GM12878 (cell line): ENCODE measurements around the gene ZNF691.

Source experiments
- HCFC1 ChIP-seq: fragments of 150-350 bp; IDR thresholded peaks from 2 replicates; pipeline ENCODE4 v1.6.1; 2014; ENCODE audit warnings: low read length
- KDM1A ChIP-seq: fragments of 200-600 bp; sonication (generic); IDR thresholded peaks from 2 replicates; pipeline ENCODE4 v1.6.1; 2016; ENCODE audit warnings: borderline replicate concordance
- MYC ChIP-seq: IDR thresholded peaks from 2 replicates; pipeline ENCODE4 v1.6.1; 2011; ENCODE audit warnings: mild to moderate bottlenecking, low read length, moderate library complexity, inconsistent platforms; ENCODE audit not compliant: insufficient read depth, insufficient replicate concordance, insufficient read length, severe bottlenecking
- POLR2A ChIP-seq: IDR thresholded peaks from 2 replicates; pipeline ENCODE4 v1.6.1; 2011; ENCODE audit warnings: low read depth, mild to moderate bottlenecking, low read length
- POLR2AphosphoS5 ChIP-seq: IDR thresholded peaks from 2 replicates; pipeline ENCODE4 v1.6.1; 2011; ENCODE audit warnings: mild to moderate bottlenecking, low read length, inconsistent platforms
- POU2F2 ChIP-seq: IDR thresholded peaks from 3 replicates; pipeline ENCODE4 v1.6.1; 2011; ENCODE audit warnings: low read depth, mild to moderate bottlenecking, low read length, borderline replicate concordance
- RFX5 ChIP-seq: IDR thresholded peaks from 2 replicates; pipeline ENCODE4 v1.6.1; 2011; ENCODE audit warnings: low read depth, low read length, improper control_type of control experiment
- SMC3 ChIP-seq: IDR thresholded peaks from 2 replicates; pipeline ENCODE4 v1.6.1; 2011; ENCODE audit warnings: low read length, improper control_type of control experiment, borderline replicate concordance
- TCF3 ChIP-seq: IDR thresholded peaks from 2 replicates; pipeline ENCODE4 v1.6.1; 2012; ENCODE audit warnings: low read depth, mild to moderate bottlenecking, low read length, borderline replicate concordance; ENCODE audit not compliant: insufficient read depth
- ZNF207 ChIP-seq: fragments of 450-650 bp; IDR thresholded peaks from 2 replicates; pipeline ENCODE4 v1.6.1; 2014; ENCODE audit warnings: antibody characterized with exemption, mild to moderate bottlenecking, borderline replicate concordance
- ZNF384 ChIP-seq: IDR thresholded peaks from 2 replicates; pipeline ENCODE4 v1.6.1; 2012; ENCODE audit warnings: low read depth, mild to moderate bottlenecking, low read length, improper control_type of control experiment, borderline replicate concordance
- TF ChIP-seq, protein P1 (sequence below), 3 experiments: IDR thresholded peaks in 2 of 3; conservative IDR thresholded peaks in 1 of 3; 2 replicates each; pipeline ENCODE4 v1.5.1; 2011; ENCODE audit warnings: low read depth in 3 of 3, low read length in 3 of 3, mild to moderate bottlenecking in 3 of 3, control low read depth in 2 of 3, moderate library complexity in 2 of 3, inconsistent platforms in 1 of 3, mixed read lengths in 1 of 3; ENCODE audit not compliant: control insufficient read depth in 2 of 3, insufficient read depth in 1 of 3; ENCODE audit errors: extremely low read depth in 1 of 3
- TF ChIP-seq, protein P2 (sequence below): IDR thresholded peaks from 2 replicates; pipeline ENCODE4 v1.6.1; 2012; ENCODE audit warnings: mild to moderate bottlenecking, low read depth, low read length
- TF ChIP-seq, protein P3 (sequence below): fragments of 450-650 bp; IDR thresholded peaks from 2 replicates; pipeline ENCODE4 v1.6.1; 2017; ENCODE audit warnings: antibody characterized with exemption, mild to moderate bottlenecking, moderate library complexity

DNA sequence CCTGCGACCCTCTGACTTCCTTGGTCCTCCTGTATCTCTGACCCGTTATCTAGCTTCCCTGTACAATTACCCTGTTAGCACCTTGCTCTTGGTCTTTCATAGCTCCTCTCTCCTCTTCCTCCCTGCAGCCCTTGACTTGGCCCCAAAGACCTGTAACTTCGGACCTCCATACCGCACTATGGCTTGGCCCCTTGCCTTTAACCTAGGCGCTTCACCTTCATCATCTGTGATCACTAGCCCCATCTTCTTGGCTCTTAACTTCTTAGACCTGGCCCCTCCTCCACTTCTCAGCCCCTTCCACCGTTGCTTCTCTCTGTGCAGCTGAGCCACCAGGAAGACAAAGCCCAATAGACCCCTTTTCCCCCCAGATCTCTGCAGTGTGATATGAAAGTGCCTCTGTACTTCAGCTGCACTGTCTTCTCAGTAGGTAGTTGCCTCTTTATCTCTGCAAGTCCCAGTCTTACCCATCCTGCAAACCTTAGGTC, 740 bp downstream of the ZNF691 start:
- TF ChIP-seq POLR2AphosphoS5 = no peak
- no peak for TF ChIP-seq ZNF384
- no peak for TF ChIP-seq SMC3
- TF ChIP-seq, protein P1, sequence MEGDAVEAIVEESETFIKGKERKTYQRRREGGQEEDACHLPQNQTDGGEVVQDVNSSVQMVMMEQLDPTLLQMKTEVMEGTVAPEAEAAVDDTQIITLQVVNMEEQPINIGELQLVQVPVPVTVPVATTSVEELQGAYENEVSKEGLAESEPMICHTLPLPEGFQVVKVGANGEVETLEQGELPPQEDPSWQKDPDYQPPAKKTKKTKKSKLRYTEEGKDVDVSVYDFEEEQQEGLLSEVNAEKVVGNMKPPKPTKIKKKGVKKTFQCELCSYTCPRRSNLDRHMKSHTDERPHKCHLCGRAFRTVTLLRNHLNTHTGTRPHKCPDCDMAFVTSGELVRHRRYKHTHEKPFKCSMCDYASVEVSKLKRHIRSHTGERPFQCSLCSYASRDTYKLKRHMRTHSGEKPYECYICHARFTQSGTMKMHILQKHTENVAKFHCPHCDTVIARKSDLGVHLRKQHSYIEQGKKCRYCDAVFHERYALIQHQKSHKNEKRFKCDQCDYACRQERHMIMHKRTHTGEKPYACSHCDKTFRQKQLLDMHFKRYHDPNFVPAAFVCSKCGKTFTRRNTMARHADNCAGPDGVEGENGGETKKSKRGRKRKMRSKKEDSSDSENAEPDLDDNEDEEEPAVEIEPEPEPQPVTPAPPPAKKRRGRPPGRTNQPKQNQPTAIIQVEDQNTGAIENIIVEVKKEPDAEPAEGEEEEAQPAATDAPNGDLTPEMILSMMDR (IDR thresholded peaks at IDR 0.05 in 2 of 3, conservative IDR thresholded peaks at IDR 0.05 in 1 of 3; ENCODE audit: control insufficient read depth in 2 of 3, extremely low read depth in 1 of 3, insufficient read depth in 1 of 3, low read depth in 3 of 3, low read length in 3 of 3) = no peak
- no peak for TF ChIP-seq POU2F2
- TF ChIP-seq MYC = no peak
- TF ChIP-seq, protein P2, sequence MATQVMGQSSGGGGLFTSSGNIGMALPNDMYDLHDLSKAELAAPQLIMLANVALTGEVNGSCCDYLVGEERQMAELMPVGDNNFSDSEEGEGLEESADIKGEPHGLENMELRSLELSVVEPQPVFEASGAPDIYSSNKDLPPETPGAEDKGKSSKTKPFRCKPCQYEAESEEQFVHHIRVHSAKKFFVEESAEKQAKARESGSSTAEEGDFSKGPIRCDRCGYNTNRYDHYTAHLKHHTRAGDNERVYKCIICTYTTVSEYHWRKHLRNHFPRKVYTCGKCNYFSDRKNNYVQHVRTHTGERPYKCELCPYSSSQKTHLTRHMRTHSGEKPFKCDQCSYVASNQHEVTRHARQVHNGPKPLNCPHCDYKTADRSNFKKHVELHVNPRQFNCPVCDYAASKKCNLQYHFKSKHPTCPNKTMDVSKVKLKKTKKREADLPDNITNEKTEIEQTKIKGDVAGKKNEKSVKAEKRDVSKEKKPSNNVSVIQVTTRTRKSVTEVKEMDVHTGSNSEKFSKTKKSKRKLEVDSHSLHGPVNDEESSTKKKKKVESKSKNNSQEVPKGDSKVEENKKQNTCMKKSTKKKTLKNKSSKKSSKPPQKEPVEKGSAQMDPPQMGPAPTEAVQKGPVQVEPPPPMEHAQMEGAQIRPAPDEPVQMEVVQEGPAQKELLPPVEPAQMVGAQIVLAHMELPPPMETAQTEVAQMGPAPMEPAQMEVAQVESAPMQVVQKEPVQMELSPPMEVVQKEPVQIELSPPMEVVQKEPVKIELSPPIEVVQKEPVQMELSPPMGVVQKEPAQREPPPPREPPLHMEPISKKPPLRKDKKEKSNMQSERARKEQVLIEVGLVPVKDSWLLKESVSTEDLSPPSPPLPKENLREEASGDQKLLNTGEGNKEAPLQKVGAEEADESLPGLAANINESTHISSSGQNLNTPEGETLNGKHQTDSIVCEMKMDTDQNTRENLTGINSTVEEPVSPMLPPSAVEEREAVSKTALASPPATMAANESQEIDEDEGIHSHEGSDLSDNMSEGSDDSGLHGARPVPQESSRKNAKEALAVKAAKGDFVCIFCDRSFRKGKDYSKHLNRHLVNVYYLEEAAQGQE = no peak
- no peak for TF ChIP-seq HCFC1
- no peak for TF ChIP-seq POLR2A
- no peak for TF ChIP-seq TCF3
- TF ChIP-seq, protein P3, sequence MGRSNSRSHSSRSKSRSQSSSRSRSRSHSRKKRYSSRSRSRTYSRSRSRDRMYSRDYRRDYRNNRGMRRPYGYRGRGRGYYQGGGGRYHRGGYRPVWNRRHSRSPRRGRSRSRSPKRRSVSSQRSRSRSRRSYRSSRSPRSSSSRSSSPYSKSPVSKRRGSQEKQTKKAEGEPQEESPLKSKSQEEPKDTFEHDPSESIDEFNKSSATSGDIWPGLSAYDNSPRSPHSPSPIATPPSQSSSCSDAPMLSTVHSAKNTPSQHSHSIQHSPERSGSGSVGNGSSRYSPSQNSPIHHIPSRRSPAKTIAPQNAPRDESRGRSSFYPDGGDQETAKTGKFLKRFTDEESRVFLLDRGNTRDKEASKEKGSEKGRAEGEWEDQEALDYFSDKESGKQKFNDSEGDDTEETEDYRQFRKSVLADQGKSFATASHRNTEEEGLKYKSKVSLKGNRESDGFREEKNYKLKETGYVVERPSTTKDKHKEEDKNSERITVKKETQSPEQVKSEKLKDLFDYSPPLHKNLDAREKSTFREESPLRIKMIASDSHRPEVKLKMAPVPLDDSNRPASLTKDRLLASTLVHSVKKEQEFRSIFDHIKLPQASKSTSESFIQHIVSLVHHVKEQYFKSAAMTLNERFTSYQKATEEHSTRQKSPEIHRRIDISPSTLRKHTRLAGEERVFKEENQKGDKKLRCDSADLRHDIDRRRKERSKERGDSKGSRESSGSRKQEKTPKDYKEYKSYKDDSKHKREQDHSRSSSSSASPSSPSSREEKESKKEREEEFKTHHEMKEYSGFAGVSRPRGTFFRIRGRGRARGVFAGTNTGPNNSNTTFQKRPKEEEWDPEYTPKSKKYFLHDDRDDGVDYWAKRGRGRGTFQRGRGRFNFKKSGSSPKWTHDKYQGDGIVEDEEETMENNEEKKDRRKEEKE = no peak
- no peak for TF ChIP-seq ZNF207
- no peak for TF ChIP-seq RFX5
- no peak for TF ChIP-seq KDM1A
